A673 (cell line): ENCODE data around the gene BABAM2. TPM values are rescaled to one million over a fixed set of nuclear protein-coding genes. Genes with fewer than 3 reads are reported as not detected.

ENCODE experiments used
- BruUV-seq: library from RNA; stranded (reverse); fragments of 400-500 nt; replicated peaks from 2 replicates; lab custom pipeline; 2021; lab: Mats Ljungman, UMichigan
- CTCF ChIA-PET: fragments of 300-600 bp; sonication (Branson Sonifier 250); formaldehyde crosslinking; loops from one replicate; lab custom pipeline; 2022; ENCODE audit warnings: antibody characterized with exemption; lab: Charles Lee
- POLR2A ChIA-PET: fragments of 300-600 bp; sonication (Branson Sonifier 250); formaldehyde crosslinking; loops from one replicate; lab custom pipeline; 2022; ENCODE audit warnings: antibody characterized with exemption; ENCODE audit not compliant: low non-redundant PET; lab: Charles Lee
- DNase-seq: peaks from one replicate; pipeline ENCODE4 v3.0.0-alpha.2; 2015; ENCODE audit warnings: low spot score
- H3K27ac ChIP-seq: fragments of 200-600 bp; sonication (generic); 2 replicates; pipeline ENCODE4 v1.5.1; 2016; ENCODE audit warnings: mixed run types, low read depth, mild to moderate bottlenecking, mixed read lengths, antibody characterized with exemption, low read length; ENCODE audit not compliant: poor library complexity, severe bottlenecking
- H3K27me3 ChIP-seq: fragments of 200-600 bp; sonication (generic); replicated peaks from 2 replicates; pipeline ENCODE4 v1.6.1; 2017; ENCODE audit warnings: mixed run types, low read depth, mild to moderate bottlenecking, mixed read lengths, antibody characterized with exemption, low read length; ENCODE audit not compliant: insufficient read depth, poor library complexity
- H3K36me3 ChIP-seq: fragments of 200-600 bp; sonication (generic); 2 replicates; pipeline ENCODE4 v1.6.1; 2016; ENCODE audit warnings: mixed run types, mild to moderate bottlenecking, mixed read lengths, antibody characterized with exemption, low read length; ENCODE audit not compliant: insufficient read depth, poor library complexity, severe bottlenecking
- H3K4me1 ChIP-seq: fragments of 200-600 bp; sonication (generic); 2 replicates; pipeline ENCODE4 v1.6.1; 2017; ENCODE audit warnings: mixed run types, mild to moderate bottlenecking, mixed read lengths, antibody characterized with exemption, low read length; ENCODE audit not compliant: insufficient read depth, poor library complexity, severe bottlenecking
- H3K4me3 ChIP-seq: fragments of 200-600 bp; sonication (generic); 2 replicates; pipeline ENCODE4 v1.5.1; 2016; ENCODE audit warnings: low read depth, mixed run types, mild to moderate bottlenecking, mixed read lengths, low read length; ENCODE audit not compliant: poor library complexity, severe bottlenecking
- H3K9me3 ChIP-seq: fragments of 200-600 bp; sonication (generic); 2 replicates; pipeline ENCODE4 v1.6.1; 2016; ENCODE audit warnings: mixed run types, low read depth, mild to moderate bottlenecking, mixed read lengths, antibody characterized with exemption, low read length; ENCODE audit not compliant: poor library complexity, severe bottlenecking
- CTCF ChIP-seq: fragments of 300-800, 200-600 bp; sonication (generic); conservative IDR thresholded peaks from 2 replicates; pipeline ENCODE4 v1.5.1; 2017; ENCODE audit warnings: low read depth, mild to moderate bottlenecking, antibody characterized with exemption, low read length, moderate library complexity, mixed read lengths
- EZH2 ChIP-seq: fragments of 200-600 bp; sonication (generic); IDR thresholded peaks from 2 replicates; pipeline ENCODE4 v1.6.1; 2017; ENCODE audit warnings: borderline replicate concordance, low read depth, mild to moderate bottlenecking, mixed read lengths, antibody characterized with exemption, low read length; ENCODE audit not compliant: poor library complexity, severe bottlenecking
- intact Hi-C: fragments of 100-400 bp; cut with micrococcal nuclease; formaldehyde crosslinking; loops from one replicate; pipeline ENCODE4 v1.10.0; 2022; ENCODE audit not compliant: unreplicated experiment
- total RNA-seq: library from RNA; stranded (reverse); gene quantifications from 2 replicates; pipeline ENCODE4 v1.2.3, GENCODE V29; 2021

BABAM2 gene
- total RNA-seq, 1 experiment from 2014 or later = 21.8 TPM

DNA sequence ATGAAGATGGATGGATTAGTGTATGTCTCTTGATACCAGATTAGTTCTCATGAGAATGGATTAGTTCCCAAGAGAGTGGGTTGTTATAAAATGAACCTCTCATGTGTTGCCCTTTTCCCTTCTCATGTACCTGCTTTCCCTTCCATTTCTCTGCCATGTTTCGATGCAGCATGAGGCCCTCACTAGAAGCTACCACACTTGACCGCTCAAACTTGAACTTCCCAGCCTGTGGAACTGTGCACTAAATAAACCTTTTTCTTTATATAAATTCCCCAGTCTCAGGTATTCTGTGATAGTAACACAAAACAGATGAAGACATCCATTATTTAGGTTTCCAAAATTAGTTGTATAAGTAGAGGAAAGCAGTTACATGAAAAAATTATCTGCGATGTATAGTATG, 73.5 kb downstream of the BABAM2 start:
- no peak overlapping the region for H3K4me3 ChIP-seq
- no peaks in the 10 kb centered on the region for H3K36me3 ChIP-seq
- H3K4me1 ChIP-seq = peaks cover 14% of the 10 kb centered on the region
- DNase-seq = no peak
- no peaks in the 10 kb centered on the region for H3K9me3 ChIP-seq
- no peak overlapping the region for H3K27ac ChIP-seq
- no peaks in the 10 kb centered on the region for H3K27me3 ChIP-seq
- ChIA-PET POLR2A (no interaction called here), CTCF (no interaction called here)
- no peak for TF ChIP-seq CTCF
- TF ChIP-seq EZH2 = no peak
- intact Hi-C loops = no loop called here
- no TSS peak for BruUV-seq

- H3K4me1 ChIP-seq = no peaks in the 10 kb centered on the region
- H3K27ac ChIP-seq = no peak overlapping the region
- ChIA-PET POLR2A (no interaction called here), CTCF (no interaction called here)
- intact Hi-C loops = no loop called here
- no peaks in the 10 kb centered on the region for H3K27me3 ChIP-seq
- no peak for TF ChIP-seq CTCF
- TF ChIP-seq EZH2 = no peak
- H3K9me3 ChIP-seq = peaks cover 6% of the 10 kb centered on the region
- no TSS peak for BruUV-seq
- no peak overlapping the region for H3K4me3 ChIP-seq
- DNase-seq = no peak
- no peaks in the 10 kb centered on the region for H3K36me3 ChIP-seq
These were observed 75.3 kb downstream of the BABAM2 start for GRCh38 chr2:27965841-27966240.

- DNase-seq = no peak
- Histone ChIP-seq H3K9me3 (peaks cover 6% of the 10 kb centered on the region), H3K27ac (no peak overlapping the region), H3K36me3 (no peaks in the 10 kb centered on the region), H3K4me1 (no peaks in the 10 kb centered on the region), H3K27me3 (no peaks in the 10 kb centered on the region), H3K4me3 (no peak overlapping the region)
- ChIA-PET CTCF (no interaction called here), POLR2A (no interaction called here)
- intact Hi-C loops = no loop called here
- BruUV-seq = no TSS peak
- no peak for TF ChIP-seq EZH2
- no peak for TF ChIP-seq CTCF
These were observed 75.9 kb downstream of the BABAM2 start for GRCh38 chr2:27966466-27966865.
